ENCODE data around the gene ACTN1.
A peak's percentile ranks its signal among the peaks of the same experiment; 100 is the strongest.

Gene ACTN1

DNA sequence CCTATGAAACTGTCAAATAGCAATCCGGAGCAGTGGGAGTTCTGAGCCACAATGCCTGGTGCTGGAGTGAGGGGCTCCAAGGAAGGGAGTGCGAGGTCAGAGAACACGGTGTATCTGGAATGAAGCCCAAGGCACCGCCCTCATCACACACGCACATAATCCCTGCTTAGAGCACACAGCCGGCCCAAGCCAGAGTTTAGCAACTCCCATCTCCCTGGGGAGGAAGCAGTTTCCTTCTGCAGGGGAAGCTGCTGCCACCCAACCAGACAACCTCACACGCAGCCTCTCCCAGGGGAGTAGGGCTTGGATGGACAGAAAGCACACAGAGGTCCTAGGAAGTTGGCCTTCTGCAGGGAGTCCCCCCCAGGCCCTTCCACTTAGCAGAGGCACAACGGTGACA is 31.3 kb downstream of the ACTN1 start:
- DNase-seq: no peak
- no peaks in the 10 kb centered on the region for H3K36me3 Mint-ChIP-seq (ENCODE audit: low read depth)
- H3K4me3 Mint-ChIP-seq: no peak overlapping the region
- no peaks in the 10 kb centered on the region for H3K9me3 Mint-ChIP-seq
- H3K27ac Mint-ChIP-seq: no peak overlapping the region
- peaks cover 6% of the 10 kb centered on the region for H3K27me3 Mint-ChIP-seq (ENCODE audit: low read depth, poor library complexity)
- TF ChIP-seq, protein P1, sequence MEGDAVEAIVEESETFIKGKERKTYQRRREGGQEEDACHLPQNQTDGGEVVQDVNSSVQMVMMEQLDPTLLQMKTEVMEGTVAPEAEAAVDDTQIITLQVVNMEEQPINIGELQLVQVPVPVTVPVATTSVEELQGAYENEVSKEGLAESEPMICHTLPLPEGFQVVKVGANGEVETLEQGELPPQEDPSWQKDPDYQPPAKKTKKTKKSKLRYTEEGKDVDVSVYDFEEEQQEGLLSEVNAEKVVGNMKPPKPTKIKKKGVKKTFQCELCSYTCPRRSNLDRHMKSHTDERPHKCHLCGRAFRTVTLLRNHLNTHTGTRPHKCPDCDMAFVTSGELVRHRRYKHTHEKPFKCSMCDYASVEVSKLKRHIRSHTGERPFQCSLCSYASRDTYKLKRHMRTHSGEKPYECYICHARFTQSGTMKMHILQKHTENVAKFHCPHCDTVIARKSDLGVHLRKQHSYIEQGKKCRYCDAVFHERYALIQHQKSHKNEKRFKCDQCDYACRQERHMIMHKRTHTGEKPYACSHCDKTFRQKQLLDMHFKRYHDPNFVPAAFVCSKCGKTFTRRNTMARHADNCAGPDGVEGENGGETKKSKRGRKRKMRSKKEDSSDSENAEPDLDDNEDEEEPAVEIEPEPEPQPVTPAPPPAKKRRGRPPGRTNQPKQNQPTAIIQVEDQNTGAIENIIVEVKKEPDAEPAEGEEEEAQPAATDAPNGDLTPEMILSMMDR (IDR thresholded peaks at IDR 0.05): no peak
- peaks cover 84% of the 10 kb centered on the region for H3K4me1 Mint-ChIP-seq

DNA sequence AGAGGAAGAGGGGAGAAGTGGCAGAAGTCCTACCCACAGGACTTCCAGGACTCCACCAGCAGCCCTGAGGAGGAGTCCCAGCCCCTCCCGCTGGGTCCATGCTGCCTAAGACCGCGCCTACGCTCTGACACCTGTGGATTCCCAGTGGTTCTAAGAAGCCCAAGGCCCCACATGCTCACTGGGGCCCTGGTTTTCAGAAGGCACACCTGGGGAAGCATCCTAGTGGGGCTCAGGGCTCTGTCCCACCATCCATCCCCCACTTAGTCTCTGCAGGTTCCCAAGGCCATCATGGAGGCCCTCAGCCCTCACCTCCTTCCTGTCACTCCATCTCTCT is 32.6 kb downstream of the ACTN1 start:
- DNase-seq: no peak
- Mint-ChIP-seq H3K4me1 (peaks cover 84% of the 10 kb centered on the region), H3K27ac (no peak overlapping the region), H3K4me3 (no peak overlapping the region), H3K36me3 (ENCODE audit: low read depth) (no peaks in the 10 kb centered on the region), H3K27me3 (ENCODE audit: low read depth, poor library complexity) (peaks cover 6% of the 10 kb centered on the region), H3K9me3 (no peaks in the 10 kb centered on the region)
- TF ChIP-seq, protein P1 (IDR thresholded peaks at IDR 0.05): no peak

DNA sequence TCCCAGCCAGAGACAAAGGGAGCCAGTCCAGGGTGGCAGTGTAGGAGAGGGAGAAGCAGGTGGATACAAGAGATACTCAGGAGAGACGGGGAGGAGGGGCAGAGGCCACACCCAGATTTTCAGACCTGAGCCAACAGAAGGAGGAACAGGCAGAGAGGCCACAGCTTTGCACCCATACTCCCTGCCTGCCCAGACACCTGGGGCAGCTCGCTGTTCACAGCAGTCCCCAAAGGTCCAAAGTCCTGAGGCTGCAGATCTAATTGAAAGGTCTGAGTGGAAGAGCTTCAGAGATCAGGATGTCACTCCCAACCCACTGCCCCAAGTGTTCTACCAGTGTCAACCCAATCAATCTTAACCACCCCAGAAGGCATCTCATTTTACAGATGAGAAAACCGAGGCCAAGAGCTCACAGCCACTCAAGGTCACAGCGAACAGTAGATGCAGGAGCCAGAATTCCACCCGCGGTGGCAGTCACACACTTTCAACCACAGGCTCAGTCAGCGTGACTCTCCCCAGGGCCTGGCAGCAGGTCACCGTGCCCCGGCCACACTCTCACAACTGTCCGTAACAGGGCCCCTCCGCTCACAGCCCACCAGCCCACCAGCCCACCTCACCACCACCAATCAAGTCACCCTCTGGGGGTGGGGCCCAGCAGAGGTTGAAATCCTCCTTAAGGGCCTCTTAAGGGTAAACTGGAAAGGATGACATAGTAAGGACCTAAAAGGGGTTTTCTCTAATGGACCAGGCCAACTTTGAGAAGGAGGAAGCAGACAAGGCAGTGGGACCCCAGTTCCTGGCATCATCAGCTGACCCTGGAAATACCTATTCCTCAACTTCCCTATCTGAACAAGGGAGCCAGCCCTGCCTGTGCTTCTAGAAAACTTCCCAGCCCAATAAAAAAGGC is 33.3 kb downstream of the ACTN1 start:
- no peak for DNase-seq
- Mint-ChIP-seq H3K27ac (peak overlapping the region; percentile 19), H3K4me1 (peaks cover 78% of the 10 kb centered on the region), H3K9me3 (no peaks in the 10 kb centered on the region), H3K27me3 (ENCODE audit: low read depth, poor library complexity) (peaks cover 4% of the 10 kb centered on the region), H3K4me3 (no peak overlapping the region), H3K36me3 (ENCODE audit: low read depth) (no peaks in the 10 kb centered on the region)
- TF ChIP-seq, protein P1 (IDR thresholded peaks at IDR 0.05): no peak

DNA sequence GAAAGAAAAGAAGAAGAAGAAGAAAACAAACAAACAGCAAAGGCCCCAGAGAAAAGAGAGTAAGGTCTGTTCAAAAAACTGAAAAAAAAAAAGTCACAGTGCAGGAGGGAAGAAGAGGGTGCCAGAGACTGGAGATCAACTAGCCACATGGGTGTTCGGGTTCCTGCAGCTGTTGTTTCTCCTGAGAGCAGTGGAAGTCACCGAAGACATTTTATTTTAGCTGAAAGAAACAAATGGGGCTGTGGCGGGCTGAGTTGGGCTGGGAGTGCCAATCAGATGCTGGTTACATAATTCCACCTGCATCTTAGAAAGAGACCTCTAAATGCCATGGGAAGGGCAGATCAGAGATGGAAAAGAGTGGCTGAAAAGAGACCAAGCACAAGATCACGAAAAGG is 33.9 kb downstream of the ACTN1 start:
- peak overlapping the region; percentile 19 for H3K27ac Mint-ChIP-seq
- no peak overlapping the region for H3K4me3 Mint-ChIP-seq

DNA sequence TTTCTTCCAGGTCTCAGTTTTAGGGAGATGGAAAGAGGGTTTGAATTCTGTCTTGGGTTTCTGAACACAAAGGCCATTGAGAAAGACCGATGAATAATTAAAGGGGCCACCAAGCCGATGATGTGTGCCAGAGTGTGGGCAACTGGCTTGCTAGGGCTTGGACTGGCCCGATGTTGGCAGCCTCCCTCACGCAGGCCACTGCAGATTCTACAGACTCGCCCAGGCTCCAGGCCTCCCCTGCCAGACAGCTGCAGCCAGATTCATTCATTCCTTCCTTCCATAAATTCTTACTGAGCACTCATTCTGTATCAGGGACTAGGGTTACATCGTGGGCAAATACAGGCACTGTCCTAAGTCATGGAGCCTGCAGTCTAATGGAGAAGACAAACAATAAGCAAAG is 34.9 kb downstream of the ACTN1 start:
- peaks cover 6% of the 10 kb centered on the region for H3K27me3 Mint-ChIP-seq (ENCODE audit: low read depth, poor library complexity)
- DNase-seq: no peak
- H3K36me3 Mint-ChIP-seq (ENCODE audit: low read depth): no peaks in the 10 kb centered on the region
- H3K4me1 Mint-ChIP-seq: peaks cover 86% of the 10 kb centered on the region
- no peak overlapping the region for H3K4me3 Mint-ChIP-seq
- H3K27ac Mint-ChIP-seq: peak overlapping the region; percentile 29
- TF ChIP-seq, protein P1 (IDR thresholded peaks at IDR 0.05): no peak
- H3K9me3 Mint-ChIP-seq: no peaks in the 10 kb centered on the region

More for the DNA sequence above, 33.9 kb downstream of the ACTN1 start:
- Mint-ChIP-seq H3K4me1 (peaks cover 83% of the 10 kb centered on the region), H3K9me3 (no peaks in the 10 kb centered on the region), H3K27me3 (ENCODE audit: low read depth, poor library complexity) (peaks cover 6% of the 10 kb centered on the region), H3K36me3 (ENCODE audit: low read depth) (no peaks in the 10 kb centered on the region)
- no peak for DNase-seq
- TF ChIP-seq, protein P1 (IDR thresholded peaks at IDR 0.05): no peak

DNA sequence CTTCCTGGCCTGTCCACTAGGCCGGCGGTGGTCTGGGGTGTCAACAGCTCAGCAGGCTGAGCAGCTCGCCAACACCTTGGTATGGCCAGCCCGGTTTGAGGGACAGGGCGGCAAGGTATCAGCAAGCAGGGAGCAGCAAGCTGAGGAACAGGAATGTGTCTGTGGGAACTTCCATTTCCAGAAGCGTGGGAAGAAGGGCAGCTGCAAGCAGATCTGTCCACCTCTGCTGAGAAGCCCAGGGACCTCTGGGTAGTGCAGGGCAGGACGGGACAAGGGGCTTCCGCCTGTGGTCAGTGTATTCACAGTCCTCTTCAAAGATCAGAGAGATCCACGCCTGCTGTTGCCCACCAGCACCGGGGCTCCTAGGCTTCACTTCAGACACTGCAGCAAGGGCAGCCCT is 36.0 kb downstream of the ACTN1 start:
- H3K27me3 Mint-ChIP-seq (ENCODE audit: low read depth, poor library complexity): peaks cover 6% of the 10 kb centered on the region
- TF ChIP-seq, protein P1 (IDR thresholded peaks at IDR 0.05): no peak
- peaks cover 86% of the 10 kb centered on the region for H3K4me1 Mint-ChIP-seq
- H3K4me3 Mint-ChIP-seq: no peak overlapping the region
- no peak for DNase-seq
- H3K27ac Mint-ChIP-seq: peak overlapping the region; percentile 37
- no peaks in the 10 kb centered on the region for H3K36me3 Mint-ChIP-seq (ENCODE audit: low read depth)
- H3K9me3 Mint-ChIP-seq: no peaks in the 10 kb centered on the region

Measured in nephron progenitor cell (in vitro differentiated cells).